Stimulated activated CD4-positive, alpha-beta T cell treated with anti-CD3 and anti-CD28 coated beads, Interleukin-4, amount 100 ng/mL, for 1 hour (primary cell): ENCODE results near the gene BLOC1S6.
A peak's percentile ranks its signal among the peaks of the same experiment; 100 is the strongest.

ENCODE experiments used
- DNase-seq: peaks from one replicate; pipeline ENCODE4 v3.0.0-alpha.2; 2020

BLOC1S6 gene

GRCh38 chr15:45587095-45587862 lies at the start of gene BLOC1S6:
BLOC1S6 (plus strand) TSS chr15:45587379; CDS start chr15:45587444, 65 bp downstream.
- peak; percentile 86 for DNase-seq

- DNase-seq = no peak
Observed at GRCh38 chr15:45539680-45540079, 47.5 kb upstream of the BLOC1S6 start.

GRCh38 chr15:45540531-45540930 lies 46.6 kb upstream of the BLOC1S6 start:
- DNase-seq = no peak

- no peak for DNase-seq
Observed at GRCh38 chr15:45543051-45543450, 44.1 kb upstream of the BLOC1S6 start.

GRCh38 chr15:45544266-45545023 lies 42.7 kb upstream of the BLOC1S6 start:
- no peak for DNase-seq

- no peak for DNase-seq
Observed at GRCh38 chr15:45546789-45547188, 40.4 kb upstream of the BLOC1S6 start.

- DNase-seq = no peak
Observed at GRCh38 chr15:45548753-45549520, 38.2 kb upstream of the BLOC1S6 start.

- DNase-seq = no peak
Observed at GRCh38 chr15:45549541-45550220, 37.5 kb upstream of the BLOC1S6 start.

GRCh38 chr15:45550436-45550835 lies 36.7 kb upstream of the BLOC1S6 start:
- no peak for DNase-seq

GRCh38 chr15:45551676-45552075 lies 35.5 kb upstream of the BLOC1S6 start:
- DNase-seq = no peak

GRCh38 chr15:45555934-45556608 lies 31.1 kb upstream of the BLOC1S6 start:
- DNase-seq = no peak

GRCh38 chr15:45572617-45573016 lies 14.6 kb upstream of the BLOC1S6 start:
- no peak for DNase-seq

- peak; percentile 13 for DNase-seq
Observed at GRCh38 chr15:45573961-45574629, 13.1 kb upstream of the BLOC1S6 start.

- no peak for DNase-seq
Observed at GRCh38 chr15:45581919-45582318, 5.3 kb upstream of the BLOC1S6 start.

GRCh38 chr15:45583731-45584639 lies 3.2 kb upstream of the BLOC1S6 start:
- peak; percentile 8 for DNase-seq

- DNase-seq = no peak
Observed at GRCh38 chr15:45585069-45585791, 1.9 kb upstream of the BLOC1S6 start.

- DNase-seq = no peak
Observed at GRCh38 chr15:45586125-45586524, 1.1 kb upstream of the BLOC1S6 start.

- no peak for DNase-seq
Observed at GRCh38 chr15:45586601-45587094, 531 bp upstream of the BLOC1S6 start.

GRCh38 chr15:45587863-45588170 lies 638 bp downstream of the BLOC1S6 start:
- DNase-seq = no peak
